ENCODE measurements around the gene EPX.

The EPX gene

GRCh38 chr17:58248955-58249269, 56.4 kb downstream of the EPX start:
- DNase-seq (ENCODE audit: extremely low spot score, insufficient read length, low read depth): no peak
- no peak for FAIRE-seq

DNA sequence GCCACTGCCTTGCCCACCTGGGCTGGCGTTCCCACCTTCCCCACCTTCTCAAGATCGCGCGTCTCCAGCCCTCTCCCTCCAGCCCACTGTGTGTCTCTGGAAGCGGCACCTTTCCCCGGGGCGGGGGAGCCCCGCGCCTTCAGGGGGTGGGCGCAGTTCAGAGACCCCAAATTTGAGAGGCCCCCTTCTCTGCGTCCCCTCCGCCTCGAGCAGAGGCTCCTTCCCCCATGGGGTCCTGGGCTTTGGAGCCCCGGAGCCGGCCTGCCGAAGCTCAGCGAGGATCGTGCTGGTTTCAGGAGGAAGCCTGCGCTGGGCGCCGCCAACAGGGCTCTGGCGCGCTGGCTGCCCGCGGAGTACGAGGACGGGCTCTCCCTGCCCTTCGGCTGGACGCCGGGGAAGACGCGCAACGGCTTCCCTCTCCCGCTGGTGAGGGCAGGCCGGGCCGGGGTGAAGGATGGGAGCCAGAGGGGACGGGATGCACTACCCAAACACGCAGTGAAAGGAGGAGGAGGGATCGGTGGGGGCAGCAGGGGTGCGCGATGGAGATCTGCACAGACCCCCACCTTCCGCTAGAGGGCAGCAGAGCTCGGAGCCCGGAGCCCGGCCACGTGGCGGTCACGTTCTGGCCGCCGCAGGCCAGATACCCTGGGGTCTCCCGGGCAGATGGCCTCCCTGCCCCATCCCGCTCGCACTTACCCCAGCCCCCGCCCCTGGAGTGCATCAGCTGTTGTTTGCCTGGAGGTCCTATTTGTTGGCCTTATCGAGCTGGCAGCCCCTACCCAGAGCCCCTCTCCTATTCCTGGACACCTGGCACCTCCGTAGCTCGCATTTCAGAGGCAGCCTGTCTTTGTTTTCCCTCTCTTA, 57.0 kb downstream of the EPX start:
- FAIRE-seq (peak; percentile 56), DNase-seq (ENCODE audit: extremely low spot score, insufficient read length, low read depth) (peak; percentile 88)

DNA sequence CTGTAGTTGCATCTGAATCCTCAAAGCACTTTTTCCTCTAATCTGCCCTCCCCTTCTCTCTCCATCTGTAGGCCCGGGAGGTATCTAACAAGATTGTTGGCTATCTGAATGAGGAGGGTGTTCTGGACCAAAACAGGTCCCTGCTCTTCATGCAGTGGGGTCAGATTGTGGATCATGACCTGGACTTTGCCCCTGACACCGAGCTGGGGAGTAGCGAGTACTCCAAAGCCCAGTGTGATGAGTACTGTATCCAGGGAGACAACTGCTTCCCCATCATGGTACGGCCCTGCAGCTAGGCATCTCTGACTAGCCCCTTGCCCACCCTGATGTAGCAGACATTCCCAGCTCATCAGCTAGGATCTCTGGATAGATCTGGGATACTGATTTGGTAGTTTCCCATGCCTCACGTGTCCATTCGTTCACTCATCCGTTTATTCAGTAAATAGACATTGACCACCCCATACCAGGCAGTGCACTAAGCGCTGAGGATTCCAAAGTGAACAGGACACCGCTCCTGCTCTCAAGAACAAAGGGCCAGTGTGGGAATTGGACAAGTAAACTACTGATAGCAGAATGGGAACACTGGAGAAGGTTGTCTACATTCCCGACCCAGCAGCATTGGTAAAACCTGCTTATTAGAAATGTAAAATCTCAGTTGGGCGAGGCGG, 58.0 kb downstream of the EPX start:
- DNase-seq (ENCODE audit: extremely low spot score, insufficient read length, low read depth) (no peak), FAIRE-seq (no peak)

DNA sequence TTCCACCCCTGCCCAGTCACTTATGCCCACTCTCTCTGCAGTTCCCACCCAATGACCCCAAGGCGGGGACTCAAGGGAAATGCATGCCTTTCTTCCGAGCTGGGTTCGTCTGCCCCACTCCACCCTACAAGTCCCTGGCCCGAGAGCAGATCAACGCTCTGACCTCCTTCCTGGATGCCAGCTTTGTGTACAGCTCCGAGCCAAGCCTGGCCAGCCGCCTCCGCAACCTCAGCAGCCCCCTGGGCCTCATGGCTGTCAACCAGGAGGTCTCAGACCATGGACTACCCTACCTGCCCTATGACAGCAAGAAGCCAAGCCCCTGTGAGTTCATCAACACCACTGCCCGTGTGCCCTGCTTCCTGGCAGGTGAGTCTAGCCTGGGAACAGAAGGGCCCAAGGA, 59.6 kb downstream of the EPX start:
- DNase-seq (ENCODE audit: extremely low spot score, insufficient read length, low read depth) (no peak), FAIRE-seq (no peak)

DNA sequence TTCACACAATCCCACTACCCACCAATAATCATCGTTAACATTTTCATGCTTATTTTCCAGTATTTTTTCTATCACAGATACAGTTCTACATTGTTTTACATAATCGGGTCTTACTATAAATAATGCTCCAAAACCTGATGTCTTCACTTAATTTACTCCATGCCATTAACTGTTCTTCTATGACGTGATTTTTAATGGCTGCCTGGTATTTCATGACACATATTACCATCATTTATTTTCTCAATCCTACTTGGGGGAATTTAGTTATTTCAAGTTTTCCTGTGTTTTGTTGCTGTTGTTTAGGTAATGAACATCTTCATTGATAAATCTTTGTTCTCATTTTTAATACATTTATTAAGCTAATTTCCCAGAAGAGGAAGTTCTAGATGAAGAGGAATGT, 60.6 kb downstream of the EPX start:
- FAIRE-seq: no peak
- DNase-seq (ENCODE audit: extremely low spot score, insufficient read length, low read depth): no peak

Measured in GM18507 (cell line).